NCI-H526 treated with DMSO at 0.1 percent for 48 hours (cell line): ENCODE measurements around the gene PRLR.
A peak's percentile ranks its signal among the peaks of the same experiment; 100 is the strongest.

ENCODE experiments used
- DNase-seq: peaks from one replicate; lab custom pipeline; 2025; lab: John Stamatoyannopoulos, UW

Gene PRLR

GRCh38 chr5:35160486-35161116, 69.7 kb downstream of the PRLR start:
- peak; percentile 81 for DNase-seq

- DNase-seq = no peak
Observed at GRCh38 chr5:35159370-35159742, 70.9 kb downstream of the PRLR start.

GRCh38 chr5:35158622-35159369, 71.5 kb downstream of the PRLR start:
- no peak for DNase-seq

- no peak for DNase-seq
Observed at GRCh38 chr5:35158204-35158603, 72.1 kb downstream of the PRLR start.

GRCh38 chr5:35153375-35153932, 76.8 kb downstream of the PRLR start:
- peak; percentile 48 for DNase-seq

- no peak for DNase-seq
Observed at GRCh38 chr5:35152733-35153132, 77.6 kb downstream of the PRLR start.

GRCh38 chr5:35151146-35151920, 79.0 kb downstream of the PRLR start:
- DNase-seq = no peak

GRCh38 chr5:35149041-35149440, 81.2 kb downstream of the PRLR start:
- no peak for DNase-seq

GRCh38 chr5:35146406-35146805, 83.9 kb downstream of the PRLR start:
- DNase-seq = no peak

GRCh38 chr5:35145691-35146317, 84.5 kb downstream of the PRLR start:
- no peak for DNase-seq

GRCh38 chr5:35145012-35145411, 85.3 kb downstream of the PRLR start:
- no peak for DNase-seq

- DNase-seq = no peak
Observed at GRCh38 chr5:35143841-35144240, 86.4 kb downstream of the PRLR start.

- DNase-seq = no peak
Observed at GRCh38 chr5:35141739-35142138, 88.5 kb downstream of the PRLR start.

GRCh38 chr5:35138232-35138631, 92.1 kb downstream of the PRLR start:
- no peak for DNase-seq

- DNase-seq = no peak
Observed at GRCh38 chr5:35136386-35136785, 93.9 kb downstream of the PRLR start.

GRCh38 chr5:35135239-35135700, 95.0 kb downstream of the PRLR start:
- no peak for DNase-seq

- DNase-seq = no peak
Observed at GRCh38 chr5:35134278-35135030, 95.8 kb downstream of the PRLR start.

GRCh38 chr5:35133186-35133585, 97.1 kb downstream of the PRLR start:
- DNase-seq = no peak

GRCh38 chr5:35131723-35132122, 98.6 kb downstream of the PRLR start:
- no peak for DNase-seq

- no peak for DNase-seq
Observed at GRCh38 chr5:35129921-35130485, 100.3 kb downstream of the PRLR start.

GRCh38 chr5:35129276-35129675, 101.0 kb downstream of the PRLR start:
- DNase-seq = no peak
